Activated CD4-positive, alpha-beta T cell treated with anti-CD3 and anti-CD28 coated beads, Interleukin-2, Interleukin-6, amounts not matched to agents 100 ng/mL and 50 ng/mL, durations not matched to agents 16 hours and 8 hours (primary cell): Measurements from ENCODE around the gene ALOXE3.

ENCODE experiments used
- DNase-seq: peaks from one replicate; pipeline ENCODE4 v3.0.0-alpha.2; 2020

The ALOXE3 gene

DNA sequence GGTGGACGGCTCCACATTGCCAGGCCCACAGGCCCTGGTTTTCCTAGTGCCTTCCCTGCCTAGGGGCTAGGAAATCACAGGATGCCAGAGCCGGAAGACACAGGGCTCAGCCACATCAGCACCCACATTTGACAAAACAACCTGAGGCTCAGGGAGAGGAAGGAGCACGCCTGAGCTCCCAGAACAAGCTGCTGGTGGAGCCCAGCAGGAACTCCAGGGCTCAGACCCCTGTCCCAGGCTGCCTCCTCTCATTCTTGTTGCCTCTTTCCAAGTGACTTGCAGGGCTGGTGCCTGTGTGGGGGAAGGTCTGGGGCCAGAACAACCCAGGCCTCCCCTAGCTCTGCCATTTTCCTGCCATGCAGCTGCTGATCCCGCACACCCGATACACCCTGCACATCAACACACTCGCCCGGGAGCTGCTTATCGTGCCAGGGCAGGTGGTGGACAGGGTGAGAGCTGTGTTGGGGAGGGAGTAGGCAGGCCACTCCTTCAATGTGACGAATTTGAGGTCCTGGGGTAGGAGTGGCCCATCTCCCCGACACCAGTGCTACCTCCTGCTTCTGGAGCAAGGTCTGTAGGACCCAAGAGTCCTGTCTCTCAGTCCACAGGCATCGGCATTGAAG is 71.9 kb downstream of the ALOXE3 start:
- DNase-seq: no peak
